Upper lobe of left lung (tissue), 4 donors: Measurements from ENCODE around the gene PTGFR.

ENCODE experiments used
- EP300 ChIP-seq, 4 donors: sonication (generic); formaldehyde crosslinking; IDR thresholded peaks; one replicate each; pipeline ENCODE4 v1.5.1; 2017; ENCODE audit warnings: antibody characterized with exemption in 4 of 4, control low read depth in 2 of 4
- TF ChIP-seq, protein P1 (sequence below), 6 experiments: fragments of 450-650 bp in 4 of 6; fragments of 200-600 bp in 2 of 6; sonication (generic) in 2 of 6; IDR thresholded peaks; one replicate each; pipeline ENCODE4 v1.5.1; 2016 to 2019; ENCODE audit warnings: antibody characterized with exemption in 6 of 6

DNA sequence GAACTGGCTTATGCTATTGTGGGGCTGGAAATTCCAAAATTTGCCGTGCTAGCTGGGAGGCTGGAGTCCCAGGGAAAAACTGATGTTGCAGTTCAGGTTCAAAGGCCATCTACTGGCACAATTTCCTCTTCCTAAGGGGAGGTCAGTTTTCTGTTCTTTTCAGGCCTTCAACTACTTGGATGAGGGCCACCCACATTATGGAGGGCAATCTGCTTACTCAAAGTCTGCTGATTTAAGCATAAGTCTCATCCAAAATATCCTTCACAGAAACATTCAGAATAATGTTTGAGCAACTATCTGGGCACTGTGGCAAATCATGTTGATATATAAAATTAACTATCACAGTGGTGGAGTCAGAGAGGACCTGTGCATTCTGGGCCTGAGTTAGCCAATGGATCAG is 21.2 kb upstream of the PTGFR start:
- TF ChIP-seq, protein P1, sequence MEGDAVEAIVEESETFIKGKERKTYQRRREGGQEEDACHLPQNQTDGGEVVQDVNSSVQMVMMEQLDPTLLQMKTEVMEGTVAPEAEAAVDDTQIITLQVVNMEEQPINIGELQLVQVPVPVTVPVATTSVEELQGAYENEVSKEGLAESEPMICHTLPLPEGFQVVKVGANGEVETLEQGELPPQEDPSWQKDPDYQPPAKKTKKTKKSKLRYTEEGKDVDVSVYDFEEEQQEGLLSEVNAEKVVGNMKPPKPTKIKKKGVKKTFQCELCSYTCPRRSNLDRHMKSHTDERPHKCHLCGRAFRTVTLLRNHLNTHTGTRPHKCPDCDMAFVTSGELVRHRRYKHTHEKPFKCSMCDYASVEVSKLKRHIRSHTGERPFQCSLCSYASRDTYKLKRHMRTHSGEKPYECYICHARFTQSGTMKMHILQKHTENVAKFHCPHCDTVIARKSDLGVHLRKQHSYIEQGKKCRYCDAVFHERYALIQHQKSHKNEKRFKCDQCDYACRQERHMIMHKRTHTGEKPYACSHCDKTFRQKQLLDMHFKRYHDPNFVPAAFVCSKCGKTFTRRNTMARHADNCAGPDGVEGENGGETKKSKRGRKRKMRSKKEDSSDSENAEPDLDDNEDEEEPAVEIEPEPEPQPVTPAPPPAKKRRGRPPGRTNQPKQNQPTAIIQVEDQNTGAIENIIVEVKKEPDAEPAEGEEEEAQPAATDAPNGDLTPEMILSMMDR (IDR thresholded peaks at IDR 0.05) = no peak
- TF ChIP-seq EP300 (IDR thresholded peaks at IDR 0.05) = no peak
